HepG2 (cell line): ENCODE measurements around the gene FAM3B. TPM values are rescaled to one million over a fixed set of nuclear protein-coding genes. Genes with fewer than 3 reads are reported as not detected.
A peak's percentile ranks its signal among the peaks of the same experiment; 100 is the strongest.

Source experiments
- ATAC-seq: fragments of 200-7000 bp; cut with Tn5 transposase; 3 replicates; pipeline ENCODE4 v1.9.1; 2020; ENCODE audit warnings: mild to moderate bottlenecking, moderate library complexity
- BruUV-seq: library from RNA; stranded (reverse); fragments of 400-500 nt; replicated peaks from 2 replicates; lab custom pipeline; 2021; lab: Mats Ljungman, UMichigan
- CTCF ChIA-PET: fragments of 300-600 bp; formaldehyde crosslinking; extraction: SDS; loops from one replicate; lab custom pipeline; 2021; ENCODE audit warnings: low total read pairs, inconsistent platforms, low intra/inter-chr PET ratio; lab: Yijun Ruan, JAX
- POLR2A ChIA-PET: fragments of 350-600 bp; sonication (Branson Sonifier 250); formaldehyde crosslinking; loops from one replicate; lab custom pipeline; 2020; ENCODE audit warnings: antibody characterized with exemption, inconsistent platforms; lab: Yijun Ruan, JAX
- DNase-seq: peaks from one replicate; pipeline ENCODE4 v3.0.0-alpha.2; 2015; ENCODE audit warnings: low spot score
- FAIRE-seq: peaks from 3 replicates; lab custom pipeline; 2011; peaks lifted over from hg19 to GRCh38; lab: Jason Lieb, UNC
- H2AFZ ChIP-seq: one replicate; pipeline ENCODE4 v1.6.1; 2011; ENCODE audit warnings: low read length, inconsistent platforms
- H3K27ac ChIP-seq: fragments of 300-600 bp; 3 replicates; pipeline ENCODE4 v1.8.0; 2011; ENCODE audit warnings: mixed run types, mild to moderate bottlenecking, mixed read lengths, low read length, inconsistent platforms; ENCODE audit not compliant: insufficient read depth; ENCODE audit errors: extremely low read length
- H3K27me3 ChIP-seq, 2 experiments: fragments of 200-600 bp in 1 of 2; 2 replicates in 1 of 2; 3 replicates in 1 of 2; pipeline versions ENCODE4 v1.6.0 to v1.8.0; 2011; ENCODE audit warnings: low read length in 2 of 2, mild to moderate bottlenecking in 2 of 2, moderate library complexity in 2 of 2, inconsistent platforms in 1 of 2; ENCODE audit not compliant: insufficient read depth in 2 of 2, control insufficient read depth in 1 of 2
- H3K36me3 ChIP-seq, 2 experiments: fragments of 200-600 bp in 1 of 2; replicated peaks in 1 of 2; 2 replicates in 1 of 2; 3 replicates in 1 of 2; pipeline versions ENCODE4 v1.5.1 to v1.8.0; 2011; ENCODE audit warnings: low read length in 2 of 2, inconsistent platforms in 1 of 2; ENCODE audit not compliant: insufficient read depth in 2 of 2, control insufficient read depth in 1 of 2
- H3K4me1 ChIP-seq: 2 replicates; pipeline ENCODE4 v1.5.1; 2012; ENCODE audit warnings: low read length, inconsistent platforms; ENCODE audit not compliant: insufficient read depth
- H3K4me2 ChIP-seq: 2 replicates; pipeline ENCODE4 v1.6.0; 2011; ENCODE audit warnings: low read depth, low read length, inconsistent platforms
- H3K4me3 ChIP-seq, 3 experiments: fragments of 200-600 bp in 1 of 3; sonication (generic), shearing (Covaris generic) in 1 of 3; replicated peaks in 1 of 3; 2 replicates each; pipeline ENCODE4 v1.5.1; 2011 to 2016; ENCODE audit warnings: low read length in 3 of 3, inconsistent platforms in 2 of 3, low read depth in 2 of 3, mild to moderate bottlenecking in 2 of 3, control low read depth in 1 of 3, mixed read lengths in 1 of 3; ENCODE audit not compliant: insufficient read depth in 1 of 3
- H3K79me2 ChIP-seq: one replicate; pipeline ENCODE4 v1.6.1; 2011; ENCODE audit warnings: low read length, inconsistent platforms; ENCODE audit not compliant: insufficient read depth
- H3K9ac ChIP-seq: 2 replicates; pipeline ENCODE4 v1.6.0; 2011; ENCODE audit warnings: mild to moderate bottlenecking, low read depth, low read length, inconsistent platforms; ENCODE audit not compliant: insufficient read depth
- H3K9me3 ChIP-seq: 2 replicates; pipeline ENCODE4 v1.5.1; 2012; ENCODE audit warnings: mild to moderate bottlenecking, low read length
- H4K20me1 ChIP-seq: 2 replicates; pipeline ENCODE4 v1.6.0; 2011; ENCODE audit warnings: inconsistent platforms, mild to moderate bottlenecking, low read length, moderate library complexity; ENCODE audit not compliant: insufficient read depth
- ETV5 ChIP-seq: IDR thresholded peaks from 2 replicates; pipeline ENCODE4 v1.6.1; 2018; ENCODE audit warnings: missing biosample characterization, missing genetic modification reagents, inconsistent platforms, borderline replicate concordance
- KDM1A ChIP-seq: IDR thresholded peaks from 2 replicates; pipeline ENCODE4 v1.6.1; 2016; ENCODE audit warnings: missing compliant biosample characterization
- NFE2L2 ChIP-seq: fragments of 150-350 bp; IDR thresholded peaks from 2 replicates; pipeline ENCODE4 v1.6.1; 2014; ENCODE audit warnings: low read length
- NFKB2 ChIP-seq: sonication (generic); formaldehyde crosslinking; IDR thresholded peaks from 2 replicates; pipeline ENCODE4 v1.4.0; 2020; ENCODE audit warnings: missing genetic modification reagents, borderline replicate concordance
- PBX2 ChIP-seq: IDR thresholded peaks from 2 replicates; pipeline ENCODE4 v1.6.1; 2016; ENCODE audit warnings: control low read depth
- PHB2 ChIP-seq: fragments of 450-650 bp; IDR thresholded peaks from 2 replicates; pipeline ENCODE4 v1.6.1; 2018; ENCODE audit not compliant: partially characterized antibody
- RNF2 ChIP-seq: fragments of 450-650 bp; conservative IDR thresholded peaks from 2 replicates; pipeline ENCODE4 v1.6.1; 2016; ENCODE audit warnings: low read depth
- ZFY ChIP-seq: sonication (generic); formaldehyde crosslinking; IDR thresholded peaks from 2 replicates; pipeline ENCODE4 v1.4.0; 2020; ENCODE audit warnings: missing genetic modification reagents
- ZKSCAN8 ChIP-seq: IDR thresholded peaks from 2 replicates; pipeline ENCODE4 v1.6.1; 2016; ENCODE audit warnings: borderline replicate concordance, missing genetic modification reagents, missing compliant biosample characterization
- ZNF235 ChIP-seq: sonication (generic); formaldehyde crosslinking; IDR thresholded peaks from 2 replicates; pipeline ENCODE4 v1.8.1; 2023; ENCODE audit warnings: mild to moderate bottlenecking, missing genetic modification reagents, borderline replicate concordance
- ZNF556 ChIP-seq: sonication (generic); formaldehyde crosslinking; IDR thresholded peaks from 2 replicates; pipeline ENCODE4 v1.4.0; 2020; ENCODE audit warnings: mild to moderate bottlenecking, missing genetic modification reagents, borderline replicate concordance
- WGBS: methylation state at CpG from one replicate; pipeline ENCODE4 v1.1.6; 2017; ENCODE audit warnings: low lambda C conversion rate; 5-methylcytosine and 5-hydroxymethylcytosine counted together
- in situ Hi-C: cut with HindIII; loops from 2 replicates; pipeline ENCODE4 v1.10.0; 2017; ENCODE audit warnings: low pct_unique_long_range_greater_than_20kb; ENCODE audit not compliant: extremely low pct_ligation_motif_present
- intact Hi-C: fragments of 100-400 bp; cut with micrococcal nuclease; formaldehyde crosslinking; loops from one replicate; pipeline ENCODE4 v1.10.0; 2022; ENCODE audit not compliant: unreplicated experiment
- polyA plus RNA-seq, 8 experiments: library from polyadenylated mRNA; depleted of rRNA in 3 of 8; stranded (reverse) in 7 of 8; unstranded in 1 of 8; fragments of >200 nt; fragmentation: Illumina TruSeq in 4 of 8; extraction: Trizol in 4 of 8; gene quantifications; 2 replicates each; pipeline versions ENCODE4 v1.2.1 to v1.2.3, GENCODE V29; 2011 to 2016; ENCODE audit warnings: low read depth in 4 of 8, missing spikeins in 1 of 8, mixed read lengths in 1 of 8; ENCODE audit not compliant: insufficient read depth in 1 of 8
- total RNA-seq, 5 experiments: library from RNA; depleted of rRNA; stranded (reverse); fragments of >200 nt; fragmentation: Illumina TruSeq; extraction: Trizol; gene quantifications; 2 replicates each; pipeline ENCODE4 v1.2.3, GENCODE V29; 2016; ENCODE audit warnings: low read depth in 1 of 5

The FAM3B gene
- total and polyA plus RNA-seq, 2 of the 13 experiments (the other 11 are each of a cell fraction or from before 2014, with no cell fraction given): 46.5 to 62.0 TPM

- 45% methylated on average over 10 of the region's 12 CpGs for WGBS
- peak overlapping the region; percentile 68 for H3K27ac ChIP-seq
- 0 out of 2 replicates have a peak, but pooled peaks cover 2% of the 10 kb centered on the region for H4K20me1 ChIP-seq
- peaks cover 33% of the 10 kb centered on the region for H3K79me2 ChIP-seq
- ChIA-PET CTCF (no interaction called here), POLR2A (interaction anchor here (2.1 to 5.9 kb wide), 3 partner anchors 10 to 87 kb away, joined by 11 to 105 read pairs (median 15); no protein-coding TSS in a partner anchor)
- peak overlapping the region; percentile 57 to 73 (median 67) for H3K4me3 ChIP-seq
- TSS peak; percentile 54 for BruUV-seq
- intact Hi-C loops: no loop called here
- in situ Hi-C loops: no loop called here
- TF ChIP-seq NFE2L2 (peak; percentile 65), ZNF235 (CRISPR knock-in tag) (no peak)
- H3K4me1 ChIP-seq: peaks cover 50% of the 10 kb centered on the region
- DNase-seq: no peak
- no peak overlapping the region for H2AFZ ChIP-seq
- H3K9me3 ChIP-seq: no peaks in the 10 kb centered on the region
- H3K4me2 ChIP-seq: peak overlapping the region; percentile 74
- no peaks in the 10 kb centered on the region; a peak in 1 of 5 replicates for H3K36me3 ChIP-seq
- peak overlapping the region; percentile 65 for H3K9ac ChIP-seq
- no peak for ATAC-seq
- no peak for FAIRE-seq
- no peaks in the 10 kb centered on the region; a peak in 1 of 5 replicates for H3K27me3 ChIP-seq
Observed at GRCh38 chr21:41370840-41371684, 54.5 kb downstream of the FAM3B start.

GRCh38 chr21:41371685-41372030 lies 55.1 kb downstream of the FAM3B start:
- BruUV-seq: no TSS peak
- in situ Hi-C loops: no loop called here
- POLR2A ChIA-PET: interaction anchor here (5.9 kb wide), 1 partner anchor 49 kb away, joined by 105 read pairs; no protein-coding TSS in a partner anchor

More at GRCh38 chr21:41371685-41372030, 55.1 kb downstream of the FAM3B start:
- Histone ChIP-seq H3K36me3 (no peaks in the 10 kb centered on the region; a peak in 1 of 5 replicates), H3K4me3 (peak overlapping the region; percentile 57 to 73 (median 67); a peak in 5 of 6 replicates), H3K9me3 (no peaks in the 10 kb centered on the region), H3K9ac (peak overlapping the region; percentile 65; the same call in 1 of the 2 replicates), H3K4me1 (peaks cover 44% of the 10 kb centered on the region), H3K27ac (no peak overlapping the region), H3K4me2 (peak overlapping the region; percentile 74), H3K27me3 (no peaks in the 10 kb centered on the region; a peak in 1 of 5 replicates), H2AFZ (no peak overlapping the region), H3K79me2 (peaks cover 33% of the 10 kb centered on the region), H4K20me1 (0 out of 2 replicates have a peak, but pooled peaks cover 2% of the 10 kb centered on the region)
- no peak for TF ChIP-seq ZKSCAN8 (CRISPR knock-in tag)
- no peak for TF ChIP-seq KDM1A (CRISPR knock-in tag)
- no peak for TF ChIP-seq RNF2
- no peak for TF ChIP-seq ZNF556
- TF ChIP-seq PBX2 (CRISPR knock-in tag): no peak
- no peak for TF ChIP-seq ZFY
- TF ChIP-seq NFKB2 (CRISPR knock-in tag): no peak
- TF ChIP-seq PHB2: no peak
- TF ChIP-seq ETV5 (CRISPR knock-in tag): no peak
- FAIRE-seq (no peak), DNase-seq (no peak), ATAC-seq (no peak)
- 63% methylated on average over 4 of the region's 7 CpGs for WGBS
- CTCF ChIA-PET: no interaction called here
- intact Hi-C loops: no loop called here
